ENCODE data around the gene CD3E.

CD3E gene

GRCh38 chr11:118295199-118295598, 9.3 kb upstream of the CD3E start:
- Histone ChIP-seq H2AFZ (ENCODE audit: low read depth, low read length, severe bottlenecking) (no peak overlapping the region), H3K4me2 (ENCODE audit: low read depth, low read length, poor library complexity, severe bottlenecking) (no peak overlapping the region), H3K27ac (ENCODE audit: low read depth, low read length) (no peak overlapping the region), H3K79me2 (ENCODE audit: insufficient read depth, low read length) (no peaks in the 10 kb centered on the region), H3K9ac (ENCODE audit: low read length) (no peak overlapping the region), H3K9me3 (ENCODE audit: insufficient read depth, low read length) (no peaks in the 10 kb centered on the region), H3K36me3 (ENCODE audit: low read length) (no peaks in the 10 kb centered on the region), H3K27me3 (ENCODE audit: low read length) (no peaks in the 10 kb centered on the region), H4K20me1 (ENCODE audit: low read depth, low read length) (no peaks in the 10 kb centered on the region), H3K9me2 (replicated peaks; ENCODE audit: insufficient read depth, low read length) (no peaks in the 10 kb centered on the region), H3K4me3 (ENCODE audit: insufficient read depth, low read length, poor library complexity, severe bottlenecking) (no peak overlapping the region), H3F3A (ENCODE audit: insufficient read depth) (no peaks in the 10 kb centered on the region)
- TF ChIP-seq EZH2phosphoT487 (conservative IDR thresholded peaks at IDR 0.05; ENCODE audit: low read length): no peak
- no peak for TF ChIP-seq CTCF (IDR thresholded peaks at IDR 0.05; ENCODE audit: insufficient read depth, low read length, poor library complexity, severe bottlenecking)

- Histone ChIP-seq H3K27me3 (ENCODE audit: low read length) (no peaks in the 10 kb centered on the region), H3K79me2 (ENCODE audit: insufficient read depth, low read length) (no peaks in the 10 kb centered on the region), H3K4me2 (ENCODE audit: low read depth, low read length, poor library complexity, severe bottlenecking) (no peak overlapping the region), H3K4me3 (ENCODE audit: insufficient read depth, low read length, poor library complexity, severe bottlenecking) (no peak overlapping the region), H4K20me1 (ENCODE audit: low read depth, low read length) (no peaks in the 10 kb centered on the region), H3K27ac (ENCODE audit: low read depth, low read length) (no peak overlapping the region), H3K9me2 (replicated peaks; ENCODE audit: insufficient read depth, low read length) (no peaks in the 10 kb centered on the region), H3K36me3 (ENCODE audit: low read length) (no peaks in the 10 kb centered on the region), H3K9ac (ENCODE audit: low read length) (no peak overlapping the region), H2AFZ (ENCODE audit: low read depth, low read length, severe bottlenecking) (no peak overlapping the region), H3F3A (ENCODE audit: insufficient read depth) (no peaks in the 10 kb centered on the region), H3K9me3 (ENCODE audit: insufficient read depth, low read length) (no peaks in the 10 kb centered on the region)
- TF ChIP-seq CTCF (IDR thresholded peaks at IDR 0.05; ENCODE audit: insufficient read depth, low read length, poor library complexity, severe bottlenecking): peak; percentile 58
- TF ChIP-seq EZH2phosphoT487 (conservative IDR thresholded peaks at IDR 0.05; ENCODE audit: low read length): no peak
Observed at GRCh38 chr11:118295815-118296454, 8.6 kb upstream of the CD3E start.

GRCh38 chr11:118301600-118302195, 2.8 kb upstream of the CD3E start:
- Histone ChIP-seq H3K27me3 (ENCODE audit: low read length) (no peaks in the 10 kb centered on the region), H3K27ac (ENCODE audit: low read depth, low read length) (no peak overlapping the region), H3K9me2 (replicated peaks; ENCODE audit: insufficient read depth, low read length) (no peaks in the 10 kb centered on the region), H3K9ac (ENCODE audit: low read length) (no peak overlapping the region), H3K36me3 (ENCODE audit: low read length) (no peaks in the 10 kb centered on the region), H2AFZ (ENCODE audit: low read depth, low read length, severe bottlenecking) (no peak overlapping the region), H3K9me3 (ENCODE audit: insufficient read depth, low read length) (no peaks in the 10 kb centered on the region), H4K20me1 (ENCODE audit: low read depth, low read length) (no peaks in the 10 kb centered on the region), H3F3A (ENCODE audit: insufficient read depth) (no peaks in the 10 kb centered on the region), H3K79me2 (ENCODE audit: insufficient read depth, low read length) (no peaks in the 10 kb centered on the region), H3K4me3 (ENCODE audit: insufficient read depth, low read length, poor library complexity, severe bottlenecking) (no peak overlapping the region), H3K4me2 (ENCODE audit: low read depth, low read length, poor library complexity, severe bottlenecking) (no peak overlapping the region)
- no peak for TF ChIP-seq EZH2phosphoT487 (conservative IDR thresholded peaks at IDR 0.05; ENCODE audit: low read length)
- no peak for TF ChIP-seq CTCF (IDR thresholded peaks at IDR 0.05; ENCODE audit: insufficient read depth, low read length, poor library complexity, severe bottlenecking)
